Subcutaneous adipose tissue (tissue), 4 donors: ENCODE results near the gene MRPS17. TPM values are rescaled to one million over a fixed set of nuclear protein-coding genes. Genes with fewer than 3 reads are reported as not detected.

ENCODE experiments used
- total RNA-seq, 4 donors: library from RNA; depleted of rRNA; stranded (reverse); fragments of >200 nt; gene quantifications; one replicate each; pipeline ENCODE4 v1.1.0, GENCODE V29; 2016
- TF ChIP-seq, protein P1 (sequence below): fragments of 450-650 bp; IDR thresholded peaks from one replicate; pipeline ENCODE4 v1.5.1; 2016; ENCODE audit warnings: low read depth, mild to moderate bottlenecking, control low read depth, antibody characterized with exemption, moderate library complexity

MRPS17 gene
- 10 to 100 TPM in 1 of 4 donors, 1 to 10 TPM in 3; 5.1 to 10.1 (median 6.0) TPM for total RNA-seq

DNA sequence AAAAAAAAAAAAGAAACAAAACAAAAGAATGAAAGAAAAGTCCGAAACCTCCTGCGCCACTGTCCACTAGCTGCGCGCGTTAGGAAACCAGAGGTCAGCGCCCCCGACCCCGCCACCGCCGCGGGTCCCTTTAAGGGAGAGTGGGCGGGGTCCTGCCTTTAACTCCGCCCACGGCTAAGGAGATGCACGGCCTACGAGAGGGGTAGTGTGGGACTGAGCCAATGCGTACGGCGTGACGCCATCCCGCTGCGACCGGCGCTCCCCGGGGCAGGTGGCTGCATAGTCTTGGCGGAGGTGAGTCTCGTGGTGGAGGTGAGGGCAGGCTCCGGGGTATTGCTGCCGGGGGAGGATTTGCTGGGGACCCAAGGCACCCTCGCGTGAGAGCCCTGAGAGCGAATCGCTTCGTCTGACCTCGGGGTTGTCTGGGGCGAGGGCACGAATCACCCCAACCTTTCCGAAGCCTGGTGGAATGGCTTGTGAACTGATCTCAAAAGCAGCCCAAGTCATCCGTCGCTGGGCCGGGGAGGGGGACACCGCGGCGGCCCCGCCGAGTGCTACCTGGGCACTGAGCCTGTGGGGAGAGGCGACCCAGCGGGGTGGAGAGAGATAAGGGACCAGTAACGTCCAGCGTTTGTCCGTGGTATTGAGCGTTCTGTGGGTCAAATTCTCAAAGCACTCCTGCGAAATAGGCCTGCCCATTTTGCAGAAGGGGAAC is at the start of gene MRPS17:
Gene MRPS17, plus strand, starts transcription at position 241 of the 715 bp plus-strand sequence. CDS start 1,319 bp downstream, outside the sequence.
- TF ChIP-seq, protein P1, sequence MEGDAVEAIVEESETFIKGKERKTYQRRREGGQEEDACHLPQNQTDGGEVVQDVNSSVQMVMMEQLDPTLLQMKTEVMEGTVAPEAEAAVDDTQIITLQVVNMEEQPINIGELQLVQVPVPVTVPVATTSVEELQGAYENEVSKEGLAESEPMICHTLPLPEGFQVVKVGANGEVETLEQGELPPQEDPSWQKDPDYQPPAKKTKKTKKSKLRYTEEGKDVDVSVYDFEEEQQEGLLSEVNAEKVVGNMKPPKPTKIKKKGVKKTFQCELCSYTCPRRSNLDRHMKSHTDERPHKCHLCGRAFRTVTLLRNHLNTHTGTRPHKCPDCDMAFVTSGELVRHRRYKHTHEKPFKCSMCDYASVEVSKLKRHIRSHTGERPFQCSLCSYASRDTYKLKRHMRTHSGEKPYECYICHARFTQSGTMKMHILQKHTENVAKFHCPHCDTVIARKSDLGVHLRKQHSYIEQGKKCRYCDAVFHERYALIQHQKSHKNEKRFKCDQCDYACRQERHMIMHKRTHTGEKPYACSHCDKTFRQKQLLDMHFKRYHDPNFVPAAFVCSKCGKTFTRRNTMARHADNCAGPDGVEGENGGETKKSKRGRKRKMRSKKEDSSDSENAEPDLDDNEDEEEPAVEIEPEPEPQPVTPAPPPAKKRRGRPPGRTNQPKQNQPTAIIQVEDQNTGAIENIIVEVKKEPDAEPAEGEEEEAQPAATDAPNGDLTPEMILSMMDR: no peak

DNA sequence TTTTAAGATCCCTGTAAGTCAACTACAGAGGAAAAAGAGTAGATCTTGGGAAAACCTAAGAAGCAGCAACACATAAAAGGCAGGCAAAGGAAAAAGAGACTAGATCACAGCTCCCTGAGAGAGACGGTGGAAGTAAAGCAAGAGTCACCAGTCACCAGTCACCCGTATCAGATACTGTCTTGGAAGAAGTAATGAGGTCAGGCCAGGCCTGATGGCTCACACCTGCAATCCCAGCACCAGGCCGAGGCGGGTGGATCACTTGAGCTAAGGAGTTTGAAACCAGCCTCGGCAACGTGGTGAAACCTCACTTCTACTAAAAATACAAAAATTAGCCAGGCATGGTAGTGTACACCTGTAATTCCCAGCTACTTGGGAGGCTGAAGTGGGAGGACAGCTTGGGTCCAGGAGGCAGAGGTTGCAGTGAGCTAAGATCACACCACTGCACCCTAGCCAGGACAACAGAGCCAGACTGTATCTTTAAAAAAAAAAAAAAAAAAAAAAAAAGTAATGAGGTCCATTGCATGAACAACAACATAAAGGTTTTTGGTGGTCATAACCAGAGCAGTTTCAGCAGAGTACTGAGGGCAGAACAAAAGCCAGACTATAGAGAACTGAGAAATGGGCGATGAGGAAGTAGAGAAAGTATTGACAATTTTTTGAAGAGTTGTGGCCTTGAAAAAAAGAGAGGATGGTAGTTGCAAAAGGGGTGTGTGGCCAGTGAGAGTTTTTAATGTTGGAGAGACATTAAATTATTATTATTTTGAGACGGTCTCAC is 47.5 kb upstream of the MRPS17 start:
- TF ChIP-seq, protein P1: no peak

DNA sequence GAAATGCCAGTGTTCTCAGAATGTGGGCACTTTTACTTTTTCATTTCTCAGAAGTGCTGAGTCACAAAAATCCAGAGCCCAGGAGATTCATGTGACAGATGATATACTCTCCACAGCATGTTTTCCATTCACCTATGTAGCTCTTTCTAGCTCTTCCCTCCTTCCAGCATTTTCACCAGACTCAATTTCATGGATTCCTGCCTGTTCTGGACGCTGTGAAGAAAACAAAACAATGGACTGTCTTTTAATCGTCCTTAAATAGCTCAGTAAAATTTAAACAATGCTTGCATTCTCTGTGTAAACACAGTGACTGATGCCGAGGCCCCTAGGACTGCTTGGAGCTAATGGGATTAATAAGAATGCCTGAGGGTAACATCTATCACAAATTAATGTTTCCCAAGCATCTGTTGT is 38.9 kb upstream of the MRPS17 start:
- TF ChIP-seq, protein P1: no peak

DNA sequence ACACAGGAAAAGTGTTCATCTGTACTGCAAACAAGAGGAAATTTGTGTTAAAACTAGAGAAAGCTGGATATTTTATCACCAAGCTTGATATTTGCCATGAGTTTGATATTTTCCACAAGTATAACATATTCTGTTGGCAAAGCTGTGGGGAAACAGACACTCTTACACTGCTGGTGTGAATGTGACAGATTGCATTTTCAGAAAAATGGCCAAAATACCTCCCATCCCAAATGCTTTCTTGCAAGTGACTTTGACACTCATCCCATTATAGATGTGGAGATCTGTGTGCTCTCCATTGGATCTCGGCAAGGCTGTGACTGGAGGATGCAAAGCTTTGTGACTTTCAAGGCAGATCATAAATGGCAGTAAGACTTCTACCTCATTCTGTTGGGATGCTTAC is 33.9 kb upstream of the MRPS17 start:
- TF ChIP-seq, protein P1: no peak

DNA sequence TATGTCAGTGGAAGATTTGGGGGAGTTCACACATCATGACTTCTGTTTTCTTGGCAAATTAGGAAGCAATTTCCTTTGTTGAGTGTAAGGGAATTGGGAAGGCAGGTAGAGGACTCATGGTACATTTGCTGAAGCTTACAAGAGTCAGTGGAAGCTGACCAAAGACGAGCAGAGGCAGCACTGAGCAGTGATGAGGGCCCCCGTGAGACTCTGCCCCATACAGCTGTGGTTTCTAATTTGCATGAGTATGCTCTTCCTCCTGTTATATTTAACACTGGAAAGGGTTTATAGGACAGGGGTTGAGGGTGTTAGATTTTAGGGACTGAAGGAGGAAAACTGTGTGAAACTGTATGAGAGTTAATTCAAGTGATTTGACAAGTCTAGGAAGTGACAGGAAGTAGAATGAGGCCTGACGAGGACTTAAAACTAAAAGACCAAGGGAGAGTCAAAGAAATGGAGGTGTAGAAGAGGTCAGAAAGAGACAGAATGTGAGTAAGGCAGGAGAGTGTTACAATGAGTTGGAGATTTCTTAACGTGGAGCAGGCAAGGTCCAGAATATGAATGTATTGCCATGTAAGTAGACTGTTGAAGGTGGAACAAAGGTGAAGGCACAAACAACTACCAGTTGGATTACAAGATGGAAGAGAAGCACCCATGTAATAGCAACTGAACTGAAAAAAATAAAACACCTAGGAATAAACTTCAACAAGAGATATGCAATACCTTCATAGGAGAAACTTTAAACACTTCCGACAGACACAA is 23.5 kb upstream of the MRPS17 start:
- TF ChIP-seq, protein P1: no peak

DNA sequence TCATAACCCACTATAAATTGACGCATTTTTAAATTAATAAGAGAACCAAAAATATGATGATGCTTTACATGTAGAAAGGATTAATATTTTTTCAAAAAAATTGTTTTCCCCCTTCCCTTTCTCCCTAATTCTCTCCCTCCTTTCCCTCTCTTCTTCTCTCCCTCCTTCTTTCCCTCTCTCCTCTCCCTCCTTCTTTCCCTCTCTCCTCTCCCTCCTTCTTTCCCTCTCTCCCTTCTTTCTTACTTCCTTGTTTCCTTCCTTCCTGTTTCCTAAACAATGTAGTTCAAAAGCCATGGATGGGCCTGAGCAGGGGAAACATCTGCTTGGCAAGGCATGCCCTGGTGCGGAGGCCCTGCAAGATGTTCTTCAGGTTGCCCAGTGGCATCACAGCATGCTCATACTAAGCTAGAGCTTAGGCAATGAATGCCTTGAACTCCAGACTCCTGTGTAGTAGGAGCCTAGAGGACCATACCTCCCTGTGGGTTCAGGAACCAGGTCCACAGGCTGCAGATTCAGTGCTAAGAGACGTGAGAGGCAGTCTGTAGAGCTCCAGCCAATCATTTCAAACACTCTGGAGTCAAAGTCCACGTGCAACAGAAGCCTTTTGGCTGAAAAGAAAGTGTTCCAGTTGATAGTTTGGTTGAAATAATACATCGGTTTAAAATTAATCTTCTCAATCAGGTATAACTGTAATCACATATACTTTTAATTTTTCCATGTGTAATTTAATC is 20.1 kb upstream of the MRPS17 start:
- TF ChIP-seq, protein P1: no peak
